ENCODE data around the gene CCDC146.
A peak's percentile ranks its signal among the peaks of the same experiment; 100 is the strongest.
"Not testable (repeated sequence)": the region's sequence is repeated elsewhere in the genome, so short reads cannot be mapped to it uniquely, and the experiment has no call there.

Gene CCDC146, protein sequence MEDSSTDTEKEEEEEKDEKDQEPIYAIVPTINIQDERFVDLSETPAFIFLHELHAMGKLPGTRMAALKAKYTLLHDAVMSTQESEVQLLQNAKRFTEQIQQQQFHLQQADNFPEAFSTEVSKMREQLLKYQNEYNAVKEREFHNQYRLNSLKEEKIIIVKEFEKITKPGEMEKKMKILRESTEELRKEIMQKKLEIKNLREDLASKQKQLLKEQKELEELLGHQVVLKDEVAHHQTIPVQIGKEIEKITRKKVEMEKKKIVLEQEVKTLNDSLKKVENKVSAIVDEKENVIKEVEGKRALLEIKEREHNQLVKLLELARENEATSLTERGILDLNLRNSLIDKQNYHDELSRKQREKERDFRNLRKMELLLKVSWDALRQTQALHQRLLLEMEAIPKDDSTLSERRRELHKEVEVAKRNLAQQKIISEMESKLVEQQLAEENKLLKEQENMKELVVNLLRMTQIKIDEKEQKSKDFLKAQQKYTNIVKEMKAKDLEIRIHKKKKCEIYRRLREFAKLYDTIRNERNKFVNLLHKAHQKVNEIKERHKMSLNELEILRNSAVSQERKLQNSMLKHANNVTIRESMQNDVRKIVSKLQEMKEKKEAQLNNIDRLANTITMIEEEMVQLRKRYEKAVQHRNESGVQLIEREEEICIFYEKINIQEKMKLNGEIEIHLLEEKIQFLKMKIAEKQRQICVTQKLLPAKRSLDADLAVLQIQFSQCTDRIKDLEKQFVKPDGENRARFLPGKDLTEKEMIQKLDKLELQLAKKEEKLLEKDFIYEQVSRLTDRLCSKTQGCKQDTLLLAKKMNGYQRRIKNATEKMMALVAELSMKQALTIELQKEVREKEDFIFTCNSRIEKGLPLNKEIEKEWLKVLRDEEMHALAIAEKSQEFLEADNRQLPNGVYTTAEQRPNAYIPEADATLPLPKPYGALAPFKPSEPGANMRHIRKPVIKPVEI

DNA sequence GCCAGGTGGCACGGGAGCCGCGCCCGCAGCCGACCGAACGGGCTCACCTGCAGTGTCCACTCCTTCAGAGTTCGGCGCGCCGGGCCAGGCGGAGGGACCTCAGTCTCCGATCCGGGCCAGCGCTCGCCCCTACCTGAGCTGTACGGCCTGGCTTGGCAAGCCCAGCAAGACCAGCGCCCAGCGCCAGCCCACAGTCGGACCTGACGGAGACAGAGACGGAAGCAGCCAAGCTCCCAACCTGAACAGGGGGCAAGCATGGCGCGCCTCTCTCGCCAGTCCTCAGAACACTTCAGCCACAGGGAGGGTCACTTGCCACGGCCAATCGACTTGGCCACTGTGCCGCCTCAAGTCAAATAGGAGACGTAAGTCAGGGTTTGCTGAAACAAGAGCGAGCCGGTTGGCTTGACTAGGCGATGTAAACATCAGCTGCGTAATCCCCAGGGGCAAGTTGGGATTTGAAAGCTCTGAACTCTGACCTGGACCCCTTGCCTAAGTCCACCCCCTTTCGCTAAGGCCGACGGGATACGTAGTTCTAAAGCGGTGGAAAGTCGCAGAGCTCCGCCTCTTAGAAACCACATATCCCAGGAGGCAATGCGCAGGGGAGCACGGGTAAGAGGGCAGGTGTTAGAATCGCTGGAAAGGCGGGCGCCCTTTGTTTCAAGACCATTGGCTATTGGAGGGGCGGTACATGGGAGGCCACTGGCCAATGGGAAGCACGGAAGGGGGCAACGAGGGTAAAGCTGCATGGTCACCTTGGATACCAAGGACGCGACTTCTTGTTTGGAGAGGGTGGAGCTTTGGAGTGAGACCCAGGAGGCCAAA lies at the start of gene CCDC146:
CCDC146 (plus strand) TSS at position 756 of the 822 bp plus-strand sequence. CDS start 45,054 bp downstream, outside the sequence.
- H2AFZ ChIP-seq (ENCODE audit: low read depth, low read length): peak within 1 kb of the TSS; percentile 63
- peak within 1 kb of the TSS; percentile 77 for H3K4me3 ChIP-seq (ENCODE audit: low read length)
- peak within 1 kb of the TSS; percentile 34; the same call in 1 of the 2 replicates for H3K9ac ChIP-seq (ENCODE audit: low read length)
- not testable (repeated sequence) for H4K20me1 ChIP-seq (ENCODE audit: insufficient read depth, low read length); H3K9me3 ChIP-seq (ENCODE audit: insufficient read depth, low read length); H3K36me3 ChIP-seq (replicated peaks; ENCODE audit: low read depth, low read length); H3K27me3 ChIP-seq (ENCODE audit: low read depth, low read length); H3K27ac ChIP-seq (ENCODE audit: low read length); H3K79me2 ChIP-seq (ENCODE audit: low read length)
- peaks cover 12% of the 10 kb centered on the region; the same call in 1 of the 2 replicates for H3K4me1 ChIP-seq (ENCODE audit: low read length)
- peak within 1 kb of the TSS; percentile 77 for H3K4me2 ChIP-seq (ENCODE audit: low read length)

DNA sequence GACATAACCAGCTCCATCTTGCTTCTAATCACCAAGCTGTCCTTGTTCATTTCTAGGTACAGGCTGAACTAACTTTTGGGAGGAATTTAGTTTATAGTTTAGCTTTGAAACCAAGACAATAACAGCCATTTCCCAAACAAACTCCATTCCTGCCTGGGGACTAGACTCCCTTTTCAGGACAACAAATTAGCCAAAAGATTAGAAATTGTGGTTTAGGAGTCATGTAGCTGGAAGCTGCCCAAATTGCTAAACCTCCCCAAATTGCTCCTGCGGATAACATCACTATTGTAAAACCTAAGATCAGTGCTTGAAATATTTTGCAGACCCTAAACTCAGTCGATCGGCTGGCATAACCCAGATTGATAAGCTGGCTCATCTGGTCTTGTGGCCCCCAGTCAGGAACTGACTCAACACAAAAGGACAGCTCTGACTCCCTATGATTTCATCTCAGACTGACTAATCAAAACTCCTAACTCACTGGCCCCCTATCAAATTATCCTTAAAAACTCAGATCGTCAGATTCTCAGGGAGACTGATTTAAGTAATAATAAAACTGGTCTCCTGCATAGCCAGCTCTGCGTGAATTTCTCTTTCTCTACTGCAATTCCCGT lies 47.5 kb upstream of the CCDC146 start:
- not testable (repeated sequence) for H3K9ac ChIP-seq (ENCODE audit: low read length); H3K79me2 ChIP-seq (ENCODE audit: low read length); H3K4me3 ChIP-seq (ENCODE audit: low read length); H3K27me3 ChIP-seq (ENCODE audit: low read depth, low read length); H3K4me1 ChIP-seq (ENCODE audit: low read length); H3K36me3 ChIP-seq (replicated peaks; ENCODE audit: low read depth, low read length); H2AFZ ChIP-seq (ENCODE audit: low read depth, low read length); H3K9me3 ChIP-seq (ENCODE audit: insufficient read depth, low read length); H3K4me2 ChIP-seq (ENCODE audit: low read length); H4K20me1 ChIP-seq (ENCODE audit: insufficient read depth, low read length); H3K27ac ChIP-seq (ENCODE audit: low read length)

DNA sequence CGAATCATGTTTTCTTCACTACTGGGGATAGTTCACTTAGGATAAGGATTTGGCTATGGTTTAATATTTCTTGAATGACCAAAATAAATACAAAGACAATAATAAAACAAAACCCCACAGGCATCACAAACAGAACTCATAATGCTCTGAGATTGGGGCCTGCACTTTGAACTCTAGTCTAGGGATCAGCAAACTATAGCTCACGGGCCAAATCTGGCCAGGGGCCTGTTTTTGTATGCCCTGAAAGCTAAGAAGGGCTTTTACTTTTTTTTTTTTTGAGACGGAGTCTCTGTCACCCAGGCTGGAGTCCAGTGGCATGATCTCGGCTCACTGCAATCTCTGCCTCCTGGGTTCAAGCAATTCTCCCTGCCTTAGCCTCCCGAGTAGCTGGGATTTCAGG lies 45.4 kb upstream of the CCDC146 start:
- not testable (repeated sequence) for H3K4me2 ChIP-seq (ENCODE audit: low read length); H3K4me3 ChIP-seq (ENCODE audit: low read length); H3K9ac ChIP-seq (ENCODE audit: low read length); H3K27me3 ChIP-seq (ENCODE audit: low read depth, low read length); H4K20me1 ChIP-seq (ENCODE audit: insufficient read depth, low read length); H3K9me3 ChIP-seq (ENCODE audit: insufficient read depth, low read length); H3K27ac ChIP-seq (ENCODE audit: low read length); H3K36me3 ChIP-seq (replicated peaks; ENCODE audit: low read depth, low read length); H2AFZ ChIP-seq (ENCODE audit: low read depth, low read length); H3K79me2 ChIP-seq (ENCODE audit: low read length); H3K4me1 ChIP-seq (ENCODE audit: low read length)

DNA sequence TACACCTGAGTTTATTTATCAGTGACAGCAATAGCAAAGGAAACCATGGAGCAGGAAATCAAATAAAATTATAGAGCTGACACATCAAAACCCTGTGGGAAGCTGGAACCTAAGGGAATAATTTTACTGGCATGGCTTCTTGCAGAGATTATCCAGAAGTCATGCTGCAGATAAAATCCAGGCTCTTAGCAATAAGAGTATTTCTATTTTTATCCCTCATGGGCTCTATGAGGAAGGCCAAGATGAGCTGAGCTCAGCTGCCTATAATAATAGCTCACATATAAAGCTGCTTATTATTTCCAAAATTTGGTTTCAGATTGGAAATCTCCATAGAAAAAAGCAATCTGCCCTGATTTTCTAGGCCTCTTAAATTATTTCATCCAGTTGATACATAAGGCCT lies 43.3 kb upstream of the CCDC146 start:
- H3K79me2 ChIP-seq (ENCODE audit: low read length); H3K36me3 ChIP-seq (replicated peaks; ENCODE audit: low read depth, low read length); H4K20me1 ChIP-seq (ENCODE audit: insufficient read depth, low read length); H3K9ac ChIP-seq (ENCODE audit: low read length); H3K27me3 ChIP-seq (ENCODE audit: low read depth, low read length); H3K4me2 ChIP-seq (ENCODE audit: low read length); H3K4me1 ChIP-seq (ENCODE audit: low read length); H2AFZ ChIP-seq (ENCODE audit: low read depth, low read length); H3K27ac ChIP-seq (ENCODE audit: low read length); H3K4me3 ChIP-seq (ENCODE audit: low read length); H3K9me3 ChIP-seq (ENCODE audit: insufficient read depth, low read length): not testable (repeated sequence)

DNA sequence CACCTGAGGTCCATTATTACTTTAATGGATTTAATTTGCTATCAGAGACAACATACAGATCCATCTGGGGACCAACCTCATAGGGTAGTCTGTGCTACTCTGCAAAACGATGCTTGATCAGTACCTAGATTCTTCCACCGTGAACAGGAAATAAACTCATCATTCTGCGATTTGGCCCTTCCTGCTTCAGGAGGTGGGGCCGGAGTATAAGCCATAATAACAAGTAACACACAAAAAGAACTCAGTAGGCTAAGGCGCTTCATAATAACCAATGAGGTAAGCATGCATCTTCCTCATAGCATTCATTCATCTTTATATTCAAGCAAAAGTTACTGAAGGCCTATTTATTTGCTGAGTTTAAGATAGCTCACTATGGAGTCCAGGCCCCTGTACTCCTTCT lies 42.8 kb upstream of the CCDC146 start:
- not testable (repeated sequence) for H3K4me3 ChIP-seq (ENCODE audit: low read length); H3K79me2 ChIP-seq (ENCODE audit: low read length); H3K9me3 ChIP-seq (ENCODE audit: insufficient read depth, low read length); H2AFZ ChIP-seq (ENCODE audit: low read depth, low read length); H4K20me1 ChIP-seq (ENCODE audit: insufficient read depth, low read length); H3K4me1 ChIP-seq (ENCODE audit: low read length); H3K27me3 ChIP-seq (ENCODE audit: low read depth, low read length); H3K4me2 ChIP-seq (ENCODE audit: low read length); H3K36me3 ChIP-seq (replicated peaks; ENCODE audit: low read depth, low read length); H3K9ac ChIP-seq (ENCODE audit: low read length); H3K27ac ChIP-seq (ENCODE audit: low read length)

DNA sequence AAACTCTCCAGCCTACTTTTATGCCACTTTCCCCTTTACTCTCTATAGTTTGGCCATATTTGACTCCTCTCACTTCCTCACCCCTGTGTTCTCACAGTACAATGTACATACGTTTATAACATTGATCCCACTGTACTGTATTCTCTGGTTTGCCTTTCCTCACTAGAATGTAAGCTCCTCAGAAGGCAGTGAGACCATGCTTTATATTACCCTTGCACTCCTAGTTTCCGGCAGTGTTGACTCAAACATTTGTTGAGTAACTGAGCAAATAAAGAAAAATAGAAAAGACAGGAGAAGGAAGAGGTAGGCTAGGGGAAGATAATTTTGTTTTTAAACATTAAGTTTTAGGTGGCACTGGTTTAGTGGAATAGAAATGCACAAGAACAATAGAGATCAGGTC lies 42.2 kb upstream of the CCDC146 start:
- not testable (repeated sequence) for H3K9me3 ChIP-seq (ENCODE audit: insufficient read depth, low read length); H3K27me3 ChIP-seq (ENCODE audit: low read depth, low read length); H3K4me2 ChIP-seq (ENCODE audit: low read length); H3K4me3 ChIP-seq (ENCODE audit: low read length); H4K20me1 ChIP-seq (ENCODE audit: insufficient read depth, low read length); H3K36me3 ChIP-seq (replicated peaks; ENCODE audit: low read depth, low read length); H3K4me1 ChIP-seq (ENCODE audit: low read length); H3K79me2 ChIP-seq (ENCODE audit: low read length); H3K27ac ChIP-seq (ENCODE audit: low read length); H2AFZ ChIP-seq (ENCODE audit: low read depth, low read length); H3K9ac ChIP-seq (ENCODE audit: low read length)

DNA sequence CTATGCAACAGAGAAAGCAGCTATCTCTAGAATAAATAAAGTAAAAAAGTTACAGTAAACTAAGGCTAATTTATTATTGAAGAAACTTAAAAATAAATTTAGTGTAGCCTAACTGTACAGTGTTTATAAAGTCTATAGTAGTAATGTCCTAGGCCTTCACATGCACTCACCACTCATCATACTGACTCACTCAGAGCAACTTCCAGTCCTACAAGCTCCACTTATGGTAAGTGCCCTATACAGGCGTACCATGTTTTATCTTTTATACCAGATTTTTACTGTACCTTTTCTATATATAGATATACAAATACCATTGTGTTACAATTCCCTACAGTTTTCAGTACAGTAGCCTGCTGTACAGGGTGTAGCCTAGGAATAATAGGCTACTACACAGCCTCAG lies 40.2 kb upstream of the CCDC146 start:
- not testable (repeated sequence) for H3K79me2 ChIP-seq (ENCODE audit: low read length); H3K36me3 ChIP-seq (replicated peaks; ENCODE audit: low read depth, low read length); H3K9ac ChIP-seq (ENCODE audit: low read length); H3K4me2 ChIP-seq (ENCODE audit: low read length); H3K4me1 ChIP-seq (ENCODE audit: low read length); H4K20me1 ChIP-seq (ENCODE audit: insufficient read depth, low read length); H3K4me3 ChIP-seq (ENCODE audit: low read length); H3K27me3 ChIP-seq (ENCODE audit: low read depth, low read length); H3K9me3 ChIP-seq (ENCODE audit: insufficient read depth, low read length); H2AFZ ChIP-seq (ENCODE audit: low read depth, low read length); H3K27ac ChIP-seq (ENCODE audit: low read length)

DNA sequence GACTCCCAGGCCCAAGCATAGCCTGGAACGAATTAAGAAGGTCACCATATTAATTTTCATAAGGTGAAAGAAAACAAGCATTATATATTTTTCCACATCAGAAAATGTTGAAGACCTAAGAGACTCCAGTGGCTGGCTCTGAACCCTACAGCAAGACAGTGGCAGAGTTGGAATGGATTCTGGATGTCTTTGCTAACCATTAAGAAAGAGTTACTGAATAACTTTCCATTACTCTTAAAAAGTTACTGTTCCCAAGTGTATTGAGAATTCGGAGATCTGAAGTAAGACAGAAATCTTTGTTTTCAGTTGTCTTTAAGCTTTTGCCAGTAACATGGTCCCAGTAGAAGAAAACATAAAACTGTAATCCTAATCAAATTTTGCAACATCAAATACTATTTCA lies 30.1 kb upstream of the CCDC146 start:
- H3K9ac ChIP-seq (ENCODE audit: low read length); H3K27ac ChIP-seq (ENCODE audit: low read length); H3K4me2 ChIP-seq (ENCODE audit: low read length); H2AFZ ChIP-seq (ENCODE audit: low read depth, low read length); H3K27me3 ChIP-seq (ENCODE audit: low read depth, low read length); H3K4me3 ChIP-seq (ENCODE audit: low read length); H3K36me3 ChIP-seq (replicated peaks; ENCODE audit: low read depth, low read length); H3K4me1 ChIP-seq (ENCODE audit: low read length); H4K20me1 ChIP-seq (ENCODE audit: insufficient read depth, low read length); H3K79me2 ChIP-seq (ENCODE audit: low read length); H3K9me3 ChIP-seq (ENCODE audit: insufficient read depth, low read length): not testable (repeated sequence)

DNA sequence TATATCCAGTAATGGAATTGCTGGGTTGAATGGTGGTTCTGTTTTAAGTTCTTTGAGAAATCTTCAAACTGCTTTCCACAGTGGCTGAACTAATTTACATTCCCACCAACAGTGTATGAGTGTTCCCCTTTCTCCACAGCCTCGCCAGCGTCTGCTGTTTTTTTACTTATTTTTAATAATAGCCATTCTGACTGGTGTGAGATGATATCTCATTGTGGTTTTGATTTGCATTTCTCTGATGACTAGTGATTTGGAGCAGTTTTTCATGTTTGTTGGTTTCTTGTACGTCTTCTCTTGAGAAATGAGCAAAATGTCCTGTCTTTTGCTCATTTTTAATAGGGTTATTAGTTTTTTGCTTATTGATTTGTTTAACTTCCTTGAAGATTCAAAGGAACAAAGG lies 21.9 kb upstream of the CCDC146 start:
- not testable (repeated sequence) for H2AFZ ChIP-seq (ENCODE audit: low read depth, low read length); H3K79me2 ChIP-seq (ENCODE audit: low read length); H4K20me1 ChIP-seq (ENCODE audit: insufficient read depth, low read length); H3K27ac ChIP-seq (ENCODE audit: low read length); H3K4me2 ChIP-seq (ENCODE audit: low read length); H3K36me3 ChIP-seq (replicated peaks; ENCODE audit: low read depth, low read length); H3K9me3 ChIP-seq (ENCODE audit: insufficient read depth, low read length); H3K9ac ChIP-seq (ENCODE audit: low read length); H3K27me3 ChIP-seq (ENCODE audit: low read depth, low read length); H3K4me1 ChIP-seq (ENCODE audit: low read length); H3K4me3 ChIP-seq (ENCODE audit: low read length)

Measured in OCI-LY3 (cell line).